ENCODE results near the gene CLDN12.

GRCh38 chr7:90384433-90384832 lies 18.8 kb upstream of the CLDN12 start:
- no peak for TF ChIP-seq CTCF (conservative IDR thresholded peaks at IDR 0.05; ENCODE audit: low read length)
- no peak for TF ChIP-seq EZH2phosphoT487 (IDR thresholded peaks at IDR 0.05; ENCODE audit: borderline replicate concordance)

All from Loucy (cell line).